ACC112 (cell line): ENCODE measurements around the gene THRA.
"Not testable (repeated sequence)": the region's sequence is repeated elsewhere in the genome, so short reads cannot be mapped to it uniquely, and the experiment has no call there.

Experiments
- H2AFZ ChIP-seq: fragments of 200-600 bp; sonication (generic); one replicate; pipeline ENCODE4 v1.6.0; 2017; ENCODE audit warnings: antibody characterized with exemption, low read length; ENCODE audit not compliant: unreplicated experiment
- H3K27ac ChIP-seq: fragments of 200-600 bp; sonication (generic); 2 replicates; pipeline ENCODE4 v1.5.1; 2014; ENCODE audit warnings: low read depth, mild to moderate bottlenecking, antibody characterized with exemption, low read length, moderate library complexity
- H3K27me3 ChIP-seq: fragments of 200-600 bp; sonication (generic); 2 replicates; pipeline ENCODE4 v1.6.1; 2014; ENCODE audit warnings: mild to moderate bottlenecking, antibody characterized with exemption, low read length, moderate library complexity, mixed read lengths; ENCODE audit not compliant: insufficient read depth
- H3K36me3 ChIP-seq: fragments of 200-600 bp; sonication (generic); 2 replicates; pipeline ENCODE4 v1.6.1; 2016; ENCODE audit warnings: mild to moderate bottlenecking, antibody characterized with exemption, low read length, moderate library complexity, mixed read lengths; ENCODE audit not compliant: insufficient read depth
- H3K4me1 ChIP-seq: fragments of 200-600 bp; sonication (generic); one replicate; pipeline ENCODE4 v1.6.1; 2016; ENCODE audit warnings: low read length, mixed read lengths; ENCODE audit not compliant: insufficient read depth, unreplicated experiment, control insufficient read depth
- H3K4me3 ChIP-seq: fragments of 200-600 bp; sonication (generic); 2 replicates; pipeline ENCODE4 v1.5.1; 2014; ENCODE audit warnings: mild to moderate bottlenecking, low read depth, low read length
- H3K79me2 ChIP-seq: fragments of 200-600 bp; sonication (generic); one replicate; pipeline ENCODE4 v1.6.0; 2016; ENCODE audit warnings: low read length; ENCODE audit not compliant: control insufficient read depth, unreplicated experiment, insufficient read depth

THRA gene

DNA sequence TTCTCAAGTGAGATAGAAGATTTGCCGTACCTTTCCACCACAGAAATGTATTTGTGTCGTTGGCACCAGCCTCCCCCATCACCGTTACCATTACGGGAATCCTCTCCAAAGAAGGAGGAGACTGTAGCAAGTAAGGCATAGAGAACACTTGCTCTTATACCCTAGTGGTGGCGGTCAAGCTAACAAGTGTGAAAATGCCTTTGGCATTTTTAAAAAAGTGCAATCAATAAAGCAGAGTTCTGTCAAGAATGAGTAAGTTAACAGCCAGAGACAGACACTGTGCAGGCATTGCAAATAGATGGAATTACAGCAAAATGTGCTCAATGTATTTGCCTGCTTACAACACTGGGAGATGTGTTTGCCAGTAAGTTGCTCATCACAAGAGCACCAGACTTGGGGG is 66.7 kb downstream of the THRA start:
- H3K36me3 ChIP-seq = peaks cover 53% of the 10 kb centered on the region
- peaks cover 57% of the 10 kb centered on the region for H3K79me2 ChIP-seq
- H3K4me1 ChIP-seq = peaks cover 4% of the 10 kb centered on the region
- no peak overlapping the region for H3K27ac ChIP-seq
- H2AFZ ChIP-seq = no peak overlapping the region
- H3K4me3 ChIP-seq = no peak overlapping the region
- no peaks in the 10 kb centered on the region for H3K27me3 ChIP-seq

DNA sequence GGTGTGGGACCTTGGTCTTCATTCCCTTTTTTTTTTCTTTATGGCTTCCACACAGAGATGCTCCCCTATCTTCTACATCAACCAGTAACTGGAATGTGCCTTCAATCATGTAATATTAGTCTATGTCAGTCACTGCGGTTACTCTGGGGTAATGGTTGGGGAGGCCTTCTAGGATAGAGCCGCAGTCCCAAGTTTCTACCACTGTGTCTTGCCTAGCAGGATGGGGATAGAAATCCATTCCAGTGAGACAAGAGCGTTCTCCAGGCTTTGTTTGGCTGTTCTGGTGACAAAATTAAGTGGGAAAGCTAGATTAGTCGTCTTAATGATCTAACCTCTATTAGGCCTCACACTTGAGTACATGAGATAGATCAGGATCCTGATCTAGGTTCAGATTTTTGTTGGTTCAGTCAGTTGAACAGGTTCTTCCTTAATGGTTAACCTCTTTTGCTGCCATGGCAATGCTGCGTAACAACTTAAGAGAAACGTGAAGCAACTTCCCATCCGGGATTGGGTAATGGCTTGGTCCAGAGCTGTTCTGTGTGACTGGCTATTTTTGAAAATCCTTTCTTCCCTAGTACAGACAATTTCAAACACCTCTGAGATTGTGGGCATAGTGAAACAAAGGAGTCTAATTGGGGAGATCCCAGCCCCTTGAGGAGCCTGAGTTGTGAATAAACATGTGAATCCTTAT is 67.7 kb downstream of the THRA start:
- Histone ChIP-seq H2AFZ (no peak overlapping the region), H3K27ac (peak overlapping the region; percentile 31; the same call in 1 of the 2 replicates), H3K4me3 (no peak overlapping the region), H3K79me2 (peaks cover 50% of the 10 kb centered on the region), H3K27me3 (no peaks in the 10 kb centered on the region), H3K4me1 (no peaks in the 10 kb centered on the region), H3K36me3 (peaks cover 63% of the 10 kb centered on the region)

DNA sequence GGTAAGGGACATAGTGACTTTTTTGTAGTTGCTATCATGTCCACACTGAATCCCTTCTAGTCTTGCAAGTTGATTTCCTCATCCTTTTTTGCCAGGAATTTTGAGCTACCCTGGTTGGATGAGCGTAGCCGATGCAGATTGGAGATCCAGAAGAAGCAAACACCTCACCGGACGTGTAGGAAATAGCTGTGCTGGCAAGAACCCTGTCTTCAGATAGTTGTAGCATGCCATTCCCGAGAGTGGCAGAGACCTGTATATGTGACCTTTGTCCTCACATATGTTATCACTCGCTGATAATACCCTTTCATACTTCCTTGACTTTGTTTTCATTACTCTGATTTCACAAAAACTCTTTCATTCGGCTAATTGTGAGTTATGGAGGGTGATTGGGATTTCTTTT is 71.4 kb downstream of the THRA start:
- H3K27me3 ChIP-seq = no peaks in the 10 kb centered on the region
- H3K4me3 ChIP-seq = no peak overlapping the region
- H3K36me3 ChIP-seq = peaks cover 63% of the 10 kb centered on the region
- no peak overlapping the region for H3K27ac ChIP-seq
- H2AFZ ChIP-seq = no peak overlapping the region
- H3K4me1 ChIP-seq = peaks cover 3% of the 10 kb centered on the region
- peaks cover 29% of the 10 kb centered on the region for H3K79me2 ChIP-seq

DNA sequence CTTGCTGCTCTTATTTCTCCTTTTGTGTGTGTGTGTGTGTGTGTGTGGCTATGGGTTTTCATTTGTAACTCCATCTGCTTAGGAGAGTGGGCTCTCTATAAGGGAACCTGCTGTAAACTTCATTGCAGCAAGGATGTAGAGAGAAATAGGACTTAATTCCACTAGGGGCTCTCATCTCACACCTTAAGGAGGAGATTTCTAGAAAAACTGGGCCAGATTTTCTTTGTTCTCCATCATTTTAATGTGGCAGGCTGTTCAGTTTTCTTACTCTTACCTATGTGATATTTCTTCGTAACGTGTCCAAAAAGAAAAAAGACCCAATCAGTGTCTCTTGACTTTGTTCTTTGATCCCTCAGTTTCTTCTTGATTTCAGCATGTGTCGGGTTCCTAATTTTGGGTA is 73.1 kb downstream of the THRA start:
- H3K79me2 ChIP-seq = peaks cover 25% of the 10 kb centered on the region
- peaks cover 7% of the 10 kb centered on the region for H3K4me1 ChIP-seq
- H3K4me3 ChIP-seq = no peak overlapping the region
- no peak overlapping the region for H2AFZ ChIP-seq
- no peak overlapping the region; the same call in 1 of the 2 replicates for H3K27ac ChIP-seq
- H3K36me3 ChIP-seq = peaks cover 51% of the 10 kb centered on the region
- H3K27me3 ChIP-seq = no peaks in the 10 kb centered on the region

DNA sequence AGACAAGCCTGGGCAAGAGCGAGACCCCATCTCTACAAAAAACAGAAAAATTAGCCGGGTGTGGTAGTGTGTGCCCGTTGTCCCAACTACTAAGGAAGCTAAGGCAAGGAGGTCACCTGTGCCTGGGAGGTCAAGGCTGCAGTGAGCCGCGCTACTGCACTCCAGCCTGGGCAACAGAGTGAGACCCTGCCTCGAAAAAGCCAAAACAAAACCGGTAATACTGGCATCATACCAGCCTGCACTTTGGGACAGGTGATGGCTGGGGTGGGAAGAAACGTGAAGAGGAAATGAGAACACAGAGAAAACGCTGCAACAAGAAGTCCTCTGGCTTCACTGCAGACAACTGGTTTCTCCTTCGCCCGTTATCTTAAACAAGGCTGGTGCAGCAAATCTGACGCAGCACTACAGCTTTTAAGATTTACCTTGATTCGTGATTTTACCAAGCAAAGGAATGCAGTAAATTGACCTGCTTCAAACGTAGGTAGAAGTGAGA is 76.8 kb downstream of the THRA start:
- H2AFZ ChIP-seq = peak overlapping the region; percentile 98
- peaks cover 34% of the 10 kb centered on the region for H3K79me2 ChIP-seq
- peak overlapping the region; percentile 97 for H3K4me3 ChIP-seq
- H3K4me1 ChIP-seq = peaks cover 18% of the 10 kb centered on the region
- H3K36me3 ChIP-seq = peaks cover 41% of the 10 kb centered on the region
- H3K27ac ChIP-seq = peak overlapping the region; percentile 72
- H3K27me3 ChIP-seq = no peaks in the 10 kb centered on the region

DNA sequence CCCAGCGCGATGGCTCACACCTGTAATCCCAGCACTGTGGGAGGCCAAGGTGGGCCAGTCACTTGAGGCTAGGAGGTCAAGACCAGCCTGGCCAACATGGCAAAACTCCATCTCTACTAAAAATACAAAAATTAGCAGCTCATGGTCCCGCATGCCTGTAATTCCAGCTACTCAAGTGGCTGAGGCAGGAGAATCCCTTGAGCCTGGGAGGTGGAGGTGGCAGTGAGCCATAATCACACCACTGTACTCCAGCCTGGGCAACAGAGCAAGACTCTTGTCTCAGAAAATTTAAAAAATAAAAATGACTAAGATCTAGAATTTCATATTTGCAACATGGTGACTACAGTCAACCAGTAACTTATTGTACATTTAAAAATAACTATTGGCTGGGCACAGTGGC is 80.4 kb downstream of the THRA start:
- peaks cover 24% of the 10 kb centered on the region; the same call in 1 of the 2 replicates for H3K36me3 ChIP-seq

More for the DNA sequence above, 80.4 kb downstream of the THRA start:
- H3K4me3 ChIP-seq, H3K27me3 ChIP-seq, H3K27ac ChIP-seq, H2AFZ ChIP-seq: not testable (repeated sequence)
- Histone ChIP-seq H3K79me2 (peaks cover 49% of the 10 kb centered on the region), H3K4me1 (peaks cover 18% of the 10 kb centered on the region)
